ENCODE data around the gene PPFIA1.
A peak's percentile ranks its signal among the peaks of the same experiment; 100 is the strongest.
"Not testable (repeated sequence)": the region's sequence is repeated elsewhere in the genome, so short reads cannot be mapped to it uniquely, and the experiment has no call there.

Gene PPFIA1

DNA sequence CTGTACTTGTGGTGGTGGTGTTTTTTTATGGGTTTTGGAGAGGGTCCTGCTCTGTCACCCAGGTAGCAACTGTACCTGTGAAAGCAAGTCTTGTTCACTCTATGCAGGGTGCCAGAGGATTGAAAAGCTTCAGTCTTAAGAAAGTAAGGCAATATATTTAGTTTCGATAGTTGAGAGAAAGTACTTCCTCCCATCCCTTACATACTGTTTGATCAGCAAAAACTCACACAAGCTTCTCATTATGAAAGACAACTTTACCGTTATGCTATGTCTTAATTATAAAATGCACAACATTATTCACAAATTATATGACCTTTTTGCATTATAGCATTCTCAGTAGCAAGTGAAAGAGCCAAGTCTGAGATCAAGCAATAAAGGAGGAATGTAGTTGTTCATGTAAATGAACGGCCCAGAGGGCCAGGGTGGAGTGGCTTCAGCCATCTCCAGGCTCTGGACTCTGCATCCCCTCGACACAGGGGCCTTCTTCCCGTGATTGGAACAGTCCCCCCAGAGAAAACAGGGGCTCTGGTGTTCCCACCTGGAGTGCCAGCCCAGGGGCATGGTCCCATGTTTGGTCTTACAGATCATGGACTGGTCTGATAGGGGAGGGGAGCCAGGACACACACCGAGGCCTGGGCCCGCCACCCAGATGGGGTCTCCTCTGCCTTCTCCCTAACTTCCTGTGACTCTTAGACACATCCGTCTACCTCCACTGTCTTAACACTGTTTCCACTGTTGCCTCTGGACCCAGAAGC, 89.1 kb downstream of the PPFIA1 start:
- DNase-seq (ENCODE audit: low read depth): no peak

DNA sequence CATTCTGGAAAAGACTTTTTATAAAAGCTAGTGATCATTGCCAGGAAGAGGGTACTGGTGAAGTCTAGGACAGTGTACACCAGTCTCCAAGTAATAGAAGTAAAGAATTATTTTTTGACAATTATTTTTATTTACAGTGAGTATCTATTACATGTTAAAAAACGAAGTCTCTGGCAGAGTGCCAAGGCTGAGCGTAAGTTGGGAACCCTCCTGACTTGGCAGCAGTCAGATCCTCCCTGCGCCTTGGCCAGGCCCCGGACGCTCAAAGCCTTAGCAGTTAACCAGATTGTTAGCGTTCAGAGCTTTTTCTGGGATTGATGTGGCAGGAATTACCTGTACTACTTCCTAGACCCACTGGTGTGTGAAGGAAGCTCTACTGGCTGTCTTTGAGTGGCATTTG, 89.7 kb downstream of the PPFIA1 start:
- DNase-seq (ENCODE audit: low read depth): no peak

DNA sequence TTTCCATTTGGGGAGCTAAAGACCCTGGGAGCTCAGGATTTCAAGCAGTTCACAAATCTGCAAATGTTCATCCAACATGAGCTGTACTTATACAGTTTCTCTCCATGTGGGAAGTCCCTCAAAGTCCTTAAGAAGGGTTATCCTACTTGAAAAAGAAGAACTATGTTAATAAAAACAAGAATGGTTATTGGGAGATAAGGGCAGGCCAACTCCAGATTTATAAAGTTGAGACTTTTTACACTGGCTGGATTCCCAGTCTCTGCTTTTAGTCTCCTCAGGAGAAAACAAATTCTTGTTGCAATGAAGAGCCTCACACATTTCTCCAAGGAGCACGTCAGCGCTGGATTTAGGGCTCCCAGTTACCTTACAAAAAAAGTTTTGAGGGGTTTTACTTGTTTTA, 93.7 kb downstream of the PPFIA1 start:
- no peak for DNase-seq (ENCODE audit: low read depth)

DNA sequence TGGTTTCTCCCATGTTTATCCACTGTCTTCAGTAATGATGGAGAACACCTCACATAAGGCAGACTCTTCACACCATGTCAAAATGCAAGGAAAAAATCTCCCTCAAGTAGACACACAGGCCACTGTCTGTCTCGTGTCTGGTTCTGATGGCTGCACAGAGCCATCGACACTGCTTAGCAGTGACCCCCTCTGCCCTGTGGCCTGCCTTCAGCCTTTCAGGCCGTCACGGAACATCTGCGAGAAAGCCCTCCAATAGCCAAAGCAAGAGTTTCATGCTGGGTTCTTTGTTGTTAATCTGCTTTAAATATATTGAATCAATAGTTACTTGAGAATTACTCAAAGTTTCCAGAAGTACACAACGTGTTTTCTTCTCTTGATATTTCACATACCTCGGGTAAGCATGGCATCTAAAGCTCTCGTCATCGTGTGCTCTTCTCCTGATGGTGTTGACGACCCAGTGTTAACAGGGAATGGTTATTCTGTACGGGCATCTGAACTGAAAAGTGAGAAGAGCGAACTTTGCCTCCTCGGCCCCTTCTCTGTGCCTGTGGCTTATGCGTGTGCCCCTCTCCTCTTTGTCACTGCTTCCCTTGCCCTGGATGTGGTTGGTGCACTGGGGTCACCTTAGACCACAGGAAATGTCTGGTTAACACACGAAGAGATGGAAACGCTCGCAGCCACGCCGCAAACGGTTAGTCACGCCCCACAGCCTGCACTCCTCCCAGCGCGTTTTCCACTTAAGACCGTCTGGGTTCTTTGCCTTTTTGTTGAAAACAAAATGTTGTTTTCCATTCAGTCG, 94.5 kb downstream of the PPFIA1 start:
- peak; percentile 29 for DNase-seq (ENCODE audit: low read depth)

DNA sequence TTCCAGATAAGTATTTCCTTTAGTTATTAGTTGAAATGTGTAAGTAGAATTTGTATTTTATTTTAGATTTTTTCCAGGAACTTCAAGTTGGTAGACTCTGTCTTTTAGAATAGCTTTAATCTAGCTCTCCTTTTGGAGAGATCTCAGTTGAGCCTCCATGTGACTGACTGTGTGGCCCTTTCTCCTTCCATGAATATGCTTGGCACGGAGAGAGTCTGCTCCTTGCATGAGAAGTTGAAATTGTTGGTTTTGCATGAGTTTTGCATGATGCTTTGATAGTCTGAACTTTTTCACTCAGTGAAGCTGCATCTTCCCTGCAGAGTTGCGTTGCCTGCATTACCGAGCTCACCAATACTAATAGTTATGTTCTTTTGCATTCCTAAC, 95.0 kb downstream of the PPFIA1 start:
- DNase-seq (ENCODE audit: low read depth): no peak

DNA sequence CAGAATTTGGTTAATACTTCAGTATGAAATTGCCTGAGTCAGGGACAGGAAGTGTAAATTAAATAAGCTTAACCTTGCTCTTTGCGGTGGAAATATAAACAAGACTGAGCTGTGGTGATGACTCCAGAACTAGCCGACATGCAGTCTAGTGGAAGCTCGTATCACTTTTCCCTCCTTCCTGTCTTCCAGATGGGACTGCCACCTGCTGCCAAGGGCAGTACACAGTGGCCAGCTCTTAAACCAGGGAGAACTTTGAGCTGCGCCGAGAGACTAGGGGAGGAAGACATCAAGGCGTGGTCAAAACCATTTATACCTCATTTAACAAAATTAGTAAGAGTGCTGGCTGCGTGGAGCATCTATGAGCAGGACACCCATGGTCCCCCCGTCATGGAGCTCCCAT, 96.6 kb downstream of the PPFIA1 start:
- DNase-seq (ENCODE audit: low read depth): no peak

DNA sequence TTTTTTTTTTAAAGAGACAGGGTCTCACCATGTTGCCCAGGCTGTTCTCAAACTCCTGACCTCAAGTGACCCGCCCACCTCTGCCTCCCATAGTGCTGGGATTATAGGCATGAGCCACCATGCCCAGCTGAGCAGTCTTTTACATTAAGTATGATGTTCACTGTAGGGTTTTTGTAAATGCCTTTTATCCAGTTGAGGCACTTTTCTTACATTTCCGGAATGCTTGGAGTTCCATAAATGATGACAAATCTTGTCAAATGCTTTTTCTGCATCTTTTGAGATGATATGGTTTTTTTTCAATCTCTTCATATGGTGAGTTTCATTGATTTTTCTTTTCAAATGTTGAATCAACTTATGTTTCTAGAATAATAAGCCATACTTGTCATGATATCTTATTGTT, 98.5 kb downstream of the PPFIA1 start:
- no peak for DNase-seq (ENCODE audit: low read depth)

DNA sequence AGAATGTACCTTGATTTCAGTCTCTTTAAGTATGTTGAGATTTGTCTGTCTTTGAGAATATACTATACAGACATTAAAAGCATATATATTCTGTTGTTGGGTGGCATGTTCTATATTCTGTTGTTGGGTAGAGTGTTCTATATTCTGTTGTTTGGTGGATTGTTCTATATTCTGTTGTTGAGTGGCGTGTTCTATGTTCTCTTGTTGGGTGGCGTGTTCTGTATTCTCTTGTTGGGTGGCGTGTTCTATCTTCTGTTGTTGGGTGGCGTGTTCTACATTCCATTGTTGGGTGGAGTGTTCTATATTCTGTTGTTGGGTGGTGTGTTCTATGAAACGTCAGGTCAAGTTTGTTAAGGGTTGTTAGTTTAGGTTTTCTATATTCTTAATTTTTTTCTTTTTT, 100.8 kb downstream of the PPFIA1 start:
- DNase-seq (ENCODE audit: low read depth): no peak

DNA sequence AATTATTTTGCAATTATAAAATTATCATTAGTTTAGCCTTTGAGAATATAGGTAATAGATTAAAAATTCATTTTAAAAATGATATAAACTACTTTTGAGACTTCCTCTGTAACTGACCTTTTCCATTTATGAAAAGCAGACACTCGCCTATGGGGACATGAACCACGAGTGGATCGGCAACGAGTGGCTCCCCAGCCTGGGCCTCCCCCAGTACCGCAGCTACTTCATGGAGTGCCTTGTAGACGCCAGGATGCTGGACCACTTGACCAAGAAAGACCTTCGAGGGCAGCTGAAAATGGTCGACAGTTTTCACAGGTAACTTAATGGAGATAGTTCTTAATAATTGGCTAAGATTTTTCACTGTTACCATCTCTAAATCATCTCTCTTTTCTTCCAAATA, 101.6 kb downstream of the PPFIA1 start:
- DNase-seq (ENCODE audit: low read depth): no peak

DNA sequence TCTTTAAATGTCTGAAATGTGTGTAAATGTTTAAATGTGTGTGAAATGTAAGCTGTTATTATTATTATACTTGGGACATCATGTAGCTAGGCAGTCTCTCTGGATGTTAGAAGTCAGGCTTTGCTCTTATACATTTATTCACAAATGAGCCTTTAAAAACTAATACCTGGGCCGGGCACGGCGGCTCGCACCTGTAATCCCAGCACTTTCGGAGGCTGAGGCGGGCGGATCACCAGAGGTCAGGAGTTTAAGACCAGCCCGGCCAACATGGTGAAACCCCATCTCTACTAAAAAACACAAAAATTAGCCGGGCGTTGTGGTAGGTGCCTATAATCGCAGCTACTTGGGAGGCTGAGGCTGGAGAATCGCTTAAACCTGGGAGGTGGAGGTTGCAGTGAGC, 106.1 kb downstream of the PPFIA1 start:
- no peak for DNase-seq (ENCODE audit: low read depth)

DNA sequence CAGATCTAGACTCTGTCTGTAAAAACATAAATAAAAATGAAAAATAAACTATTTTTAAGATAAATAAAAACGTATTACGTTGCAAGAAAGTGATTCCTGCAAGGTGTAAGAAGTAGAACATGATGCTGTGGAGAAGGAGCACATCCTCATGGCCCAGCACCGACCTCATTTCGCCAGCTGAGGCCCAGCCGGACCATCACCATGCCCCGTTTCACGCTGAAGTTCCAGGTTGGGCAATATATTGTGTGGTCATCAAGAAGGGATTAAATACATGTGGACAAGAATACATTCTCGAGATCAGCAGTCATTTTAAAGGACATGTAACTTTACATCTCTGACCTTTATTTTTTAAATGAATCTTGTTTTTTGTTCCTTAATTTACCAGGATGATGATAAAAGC, 107.2 kb downstream of the PPFIA1 start:
- no peak for DNase-seq (ENCODE audit: low read depth)

DNA sequence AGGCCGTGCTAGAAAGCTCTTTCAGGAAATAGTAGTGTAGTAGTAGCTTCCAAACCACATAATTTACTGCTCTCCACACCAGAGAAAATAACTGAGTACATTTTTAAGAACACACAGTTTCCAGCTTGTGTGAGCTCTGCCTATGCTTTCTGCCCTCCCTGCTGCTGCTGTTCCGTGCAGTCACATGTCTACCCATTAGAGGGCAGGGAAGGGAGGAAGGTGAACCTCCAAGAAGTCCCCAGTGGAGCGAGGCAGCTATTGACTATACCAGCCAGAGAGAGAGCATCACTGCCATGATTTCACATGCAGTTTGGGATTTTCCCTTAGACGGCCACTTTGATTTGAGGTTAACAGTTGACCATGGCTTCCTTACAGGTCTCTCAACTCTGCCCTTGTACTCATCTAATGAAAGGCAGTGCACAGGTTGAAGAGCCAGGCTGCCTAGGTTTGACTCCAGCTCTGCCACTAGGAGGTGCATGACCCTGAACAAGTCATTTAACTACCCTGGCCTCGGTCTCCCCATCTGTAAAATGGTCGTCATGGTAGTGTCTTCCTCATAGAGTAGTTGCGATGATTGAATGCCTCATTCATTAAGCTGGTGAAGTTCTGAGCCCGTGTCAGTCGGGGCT, 108.1 kb downstream of the PPFIA1 start:
- no peak for DNase-seq (ENCODE audit: low read depth)

DNA sequence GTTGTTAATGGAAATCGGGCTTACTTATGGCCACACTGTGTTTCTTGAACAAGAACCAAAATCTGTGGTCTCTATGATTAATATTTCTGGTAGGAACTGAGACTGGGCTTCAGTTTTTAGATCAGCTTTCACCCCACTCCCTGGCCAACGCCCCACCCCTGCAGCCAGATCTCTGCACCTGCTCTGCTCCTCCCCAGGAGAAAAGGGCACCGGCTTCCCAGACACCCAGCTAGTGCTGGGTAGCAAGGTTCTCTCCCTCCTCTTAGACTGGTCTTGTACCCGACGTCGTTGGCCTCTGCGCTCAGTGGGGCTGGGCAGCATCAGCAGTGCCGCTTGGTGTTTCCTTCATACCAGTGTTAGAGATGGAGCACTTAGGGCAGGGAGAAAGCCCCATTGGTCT, 110.9 kb downstream of the PPFIA1 start:
- DNase-seq (ENCODE audit: low read depth): no peak

DNA sequence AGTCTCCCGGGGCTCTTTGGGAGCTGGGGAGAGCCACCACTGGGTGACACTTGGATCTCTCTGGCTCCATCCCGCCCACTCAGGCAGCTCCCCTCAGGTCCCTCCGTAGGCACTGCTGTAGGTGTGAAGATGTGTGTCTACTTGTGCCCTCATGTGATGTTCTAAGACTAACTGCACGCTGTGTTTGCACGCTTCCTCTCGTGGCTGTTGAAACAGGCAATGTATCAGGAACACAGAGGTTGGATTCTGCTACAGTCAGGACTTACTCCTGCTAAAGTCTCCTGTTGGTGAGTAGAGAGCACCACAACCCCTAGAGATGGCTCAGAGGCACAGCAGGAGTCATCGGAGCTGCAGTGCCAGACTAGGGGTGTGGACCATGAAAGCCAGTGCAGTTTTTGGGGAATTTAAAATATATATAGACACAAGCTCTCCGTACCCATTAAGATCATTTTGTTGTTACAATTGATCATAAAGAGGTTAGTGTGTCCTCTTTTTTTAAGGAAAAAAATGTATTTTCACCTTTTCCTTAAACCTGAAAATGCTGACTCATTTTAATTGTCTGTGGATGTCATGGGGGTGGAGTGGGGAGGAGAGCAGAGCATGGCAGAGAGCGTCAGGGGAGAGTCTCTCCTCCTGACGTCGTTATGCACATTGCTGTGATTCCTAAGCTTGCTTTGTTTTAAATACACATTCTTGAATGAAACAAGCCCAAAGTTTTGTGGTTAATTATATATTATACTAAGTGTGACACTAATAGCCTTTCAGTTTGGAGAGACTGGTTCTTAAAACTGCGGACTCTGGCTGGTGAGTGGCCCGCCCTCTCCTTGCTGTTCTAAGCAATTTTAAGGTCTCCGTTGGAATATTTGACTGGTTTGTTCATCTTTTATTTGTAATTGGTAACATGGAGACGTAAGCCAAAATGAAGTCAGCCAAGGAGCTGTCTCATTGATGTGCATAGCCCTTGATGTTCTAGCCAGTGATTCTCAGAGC, 111.7 kb downstream of the PPFIA1 start:
- DNase-seq (ENCODE audit: low read depth): no peak

DNA sequence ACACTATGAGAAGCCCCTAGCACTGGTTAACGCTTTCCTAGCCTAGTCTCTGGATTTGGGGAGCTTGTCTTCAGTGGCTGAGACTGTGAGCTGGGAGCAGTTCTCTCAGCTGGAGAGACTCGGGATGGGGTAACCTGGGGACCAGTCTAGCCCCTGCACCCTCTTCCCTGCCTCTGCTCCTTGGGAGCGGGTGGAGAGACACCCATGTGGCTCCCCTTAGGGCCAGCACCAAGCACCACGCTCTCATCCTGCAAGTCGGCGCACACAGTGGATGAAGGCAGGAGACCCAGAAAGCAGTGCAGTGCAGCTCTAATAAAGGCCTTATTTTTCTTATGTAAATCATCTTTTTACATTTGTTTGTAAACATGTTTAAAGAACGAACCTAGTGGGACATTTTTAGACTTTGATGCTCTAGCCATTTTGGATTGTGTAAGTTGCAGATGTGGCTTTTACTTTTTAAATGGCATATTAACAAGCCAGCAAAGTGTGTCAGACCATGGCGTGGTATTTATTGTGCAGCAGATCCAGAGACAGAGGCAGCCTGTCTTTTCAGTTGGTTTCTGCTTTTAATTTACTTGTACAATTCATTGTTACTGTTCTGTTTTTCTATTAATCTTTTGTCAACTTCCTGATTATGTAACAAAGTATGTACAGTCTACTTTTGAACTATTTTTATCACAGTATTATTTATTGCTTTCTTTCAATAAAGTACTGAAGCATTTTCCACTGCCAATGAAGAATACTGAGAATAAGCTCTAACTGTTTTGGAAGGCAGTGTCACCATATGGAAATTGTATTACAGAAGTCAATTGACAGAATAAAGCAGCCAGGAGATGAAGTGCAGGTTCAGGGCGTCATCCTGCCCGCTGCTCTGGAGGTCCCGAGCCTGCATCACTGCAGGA, 113.4 kb downstream of the PPFIA1 start:
- no peak for DNase-seq (ENCODE audit: low read depth)

DNA sequence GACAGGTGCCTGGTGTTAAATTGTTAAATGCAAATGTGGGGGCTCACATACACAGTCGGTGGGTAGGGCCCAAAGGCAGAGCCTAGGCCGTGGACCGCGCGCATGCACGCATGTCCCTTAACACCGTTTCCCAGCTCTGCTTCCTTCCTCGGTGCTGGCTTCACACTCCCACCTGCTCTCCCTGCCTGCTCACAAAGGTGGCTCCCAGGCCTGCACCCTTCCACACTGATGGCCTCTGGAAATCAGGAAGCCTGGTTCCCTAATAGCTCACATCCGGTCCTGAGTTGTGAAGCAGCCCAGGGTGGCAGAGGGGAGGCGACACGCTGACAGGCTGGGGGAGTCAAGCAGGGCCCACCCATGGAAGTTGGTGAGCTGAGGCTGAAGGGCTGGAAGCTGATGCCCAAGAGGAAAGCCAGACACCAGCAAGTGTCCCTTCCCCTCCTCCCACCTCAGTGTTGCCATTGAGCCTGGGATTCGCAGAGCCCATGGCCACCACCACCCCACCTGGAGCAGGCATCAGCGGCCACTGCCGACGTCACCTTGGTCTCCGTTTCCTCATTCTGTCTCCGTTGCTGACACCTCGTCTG, 114.2 kb downstream of the PPFIA1 start:
- DNase-seq (ENCODE audit: low read depth): no peak

DNA sequence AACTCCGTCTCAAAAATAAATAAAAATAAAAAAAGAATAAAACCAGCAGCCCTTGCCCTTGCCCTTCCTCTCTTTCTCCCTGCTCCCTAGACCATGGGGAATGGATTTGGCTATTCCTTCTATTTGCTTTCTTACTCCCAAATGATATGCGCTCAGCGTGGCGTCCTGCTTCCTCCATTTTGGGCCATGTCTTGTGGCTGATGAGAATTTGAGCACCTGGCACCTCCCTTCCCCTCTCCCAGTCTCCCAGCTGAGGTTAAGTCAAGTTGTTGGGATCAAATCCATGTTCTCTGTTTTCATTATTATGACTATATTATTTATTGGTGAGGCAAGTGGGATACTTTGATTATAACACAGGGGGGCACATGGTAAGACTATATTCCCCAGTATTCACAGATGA, 117.1 kb downstream of the PPFIA1 start:
- DNase-seq (ENCODE audit: low read depth): no peak

DNA sequence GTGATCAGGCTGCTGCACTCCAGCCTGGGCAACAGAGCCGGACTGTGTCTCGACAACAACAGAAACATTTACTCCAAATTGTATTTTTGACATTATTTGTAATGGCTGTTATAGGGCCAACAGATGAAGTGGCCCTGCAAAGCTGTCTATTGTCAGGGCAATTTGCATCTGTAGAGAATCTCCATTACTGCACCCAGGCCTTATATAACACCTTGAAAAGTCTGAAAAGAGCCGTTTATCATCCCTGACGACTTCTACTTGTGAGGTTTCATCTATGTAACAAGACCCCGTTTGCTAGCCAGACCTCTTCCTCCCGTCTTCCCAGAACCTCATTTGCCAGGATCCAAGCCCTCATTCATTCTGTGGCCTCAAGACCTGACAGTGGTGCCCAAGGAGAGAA, 118.7 kb downstream of the PPFIA1 start:
- no peak for DNase-seq (ENCODE audit: low read depth)

DNA sequence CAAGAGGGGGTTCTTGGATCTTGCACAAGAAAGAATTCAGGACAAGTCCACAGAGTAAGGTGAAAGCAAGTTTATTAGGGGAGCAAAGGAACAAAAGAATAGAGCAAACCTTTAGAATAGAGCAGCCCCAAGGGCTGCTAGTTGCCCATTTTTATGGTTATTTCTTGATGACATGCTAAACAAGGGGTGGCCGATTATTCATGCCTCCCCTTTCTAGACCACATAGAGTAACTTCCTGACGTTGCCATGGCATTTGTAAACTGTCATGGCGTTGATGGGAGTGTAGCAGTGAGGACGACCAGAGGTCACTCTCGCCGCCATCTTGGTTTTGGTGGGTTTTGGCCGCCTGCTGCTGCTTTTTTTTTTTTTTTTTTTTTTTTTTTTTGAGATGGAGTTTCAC, 120.4 kb downstream of the PPFIA1 start:
- not testable (repeated sequence) for DNase-seq (ENCODE audit: low read depth)

DNA sequence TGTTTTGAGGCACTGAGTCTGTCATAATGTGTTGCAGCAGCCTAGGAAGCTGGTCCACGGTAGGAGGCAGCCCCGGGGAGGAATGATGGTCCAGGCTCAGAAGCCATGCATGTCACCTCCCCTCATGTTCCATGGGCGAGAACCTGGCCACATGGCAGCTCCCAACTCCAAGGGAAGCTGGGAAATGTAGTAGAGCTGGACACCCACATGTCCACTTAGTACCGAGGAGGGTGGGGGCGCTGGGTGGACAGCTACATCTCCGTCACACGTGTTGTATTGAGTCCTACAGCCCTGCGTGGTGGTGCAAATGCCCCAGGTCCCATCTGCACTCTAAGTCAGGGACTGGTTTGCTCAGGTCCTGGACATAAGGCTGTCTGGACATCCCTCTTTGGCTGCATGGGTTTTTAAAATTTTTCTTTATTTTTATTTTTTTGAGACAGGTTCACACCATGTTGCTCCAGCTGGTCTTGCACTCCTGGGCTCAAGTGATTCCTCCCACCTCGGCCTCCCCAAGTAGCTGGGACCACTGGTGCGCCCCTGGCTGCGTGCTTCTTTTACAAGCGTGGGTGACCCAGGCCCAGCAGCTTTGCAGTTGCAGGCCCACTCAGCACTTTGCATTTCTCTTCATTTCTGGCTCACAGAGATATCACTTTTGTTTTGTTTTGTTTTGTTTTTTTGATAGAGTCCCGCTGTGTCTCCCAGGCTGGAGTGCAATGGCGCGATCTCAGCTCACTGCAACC, 123.9 kb downstream of the PPFIA1 start:
- no peak for DNase-seq (ENCODE audit: low read depth)
